Kidney epithelial cell (primary cell): Measurements from ENCODE around the gene MDM1. TPM values are rescaled to one million over a fixed set of nuclear protein-coding genes. Genes with fewer than 3 reads are reported as not detected.

ENCODE experiments used
- DNase-seq: peaks from one replicate; pipeline ENCODE4 v3.0.0-alpha.2; 2010; ENCODE audit warnings: low read depth
- H3K27me3 ChIP-seq: 2 replicates; pipeline ENCODE4 v1.6.0; 2011; ENCODE audit warnings: low read length; ENCODE audit not compliant: control insufficient read depth, insufficient read depth
- H3K36me3 ChIP-seq: 2 replicates; pipeline ENCODE4 v1.5.1; 2011; ENCODE audit warnings: low read length; ENCODE audit not compliant: control insufficient read depth, insufficient read depth
- H3K4me3 ChIP-seq: 2 replicates; pipeline ENCODE4 v1.5.1; 2011; ENCODE audit warnings: low read depth, mild to moderate bottlenecking, control low read depth, low read length
- CTCF ChIP-seq: IDR thresholded peaks from 2 replicates; pipeline ENCODE4 v1.5.1; 2011; ENCODE audit warnings: mild to moderate bottlenecking, moderate library complexity, low read length, control low read depth, inconsistent platforms; ENCODE audit not compliant: insufficient read depth, poor library complexity, severe bottlenecking
- total RNA-seq: library from RNA; depleted of rRNA; stranded (reverse); fragments of >200 nt; gene quantifications from 2 replicates; pipeline ENCODE4 v1.2.3, GENCODE V29; 2015

MDM1 gene
- total RNA-seq, 1 donor from 2014 or later: 7.4 TPM

GRCh38 chr12:68321140-68321539, 11.0 kb downstream of the MDM1 start:
- Histone ChIP-seq H3K36me3 (no peaks in the 10 kb centered on the region), H3K27me3 (no peaks in the 10 kb centered on the region), H3K4me3 (no peak overlapping the region)
- DNase-seq: no peak
- TF ChIP-seq CTCF: no peak

- DNase-seq: no peak
- Histone ChIP-seq H3K36me3 (no peaks in the 10 kb centered on the region), H3K4me3 (no peak overlapping the region), H3K27me3 (no peaks in the 10 kb centered on the region)
- no peak for TF ChIP-seq CTCF
Measured at GRCh38 chr12:68319988-68320623, 12.1 kb downstream of the MDM1 start.

- H3K36me3 ChIP-seq: no peaks in the 10 kb centered on the region
- peak; percentile 43 for TF ChIP-seq CTCF
- H3K27me3 ChIP-seq: no peaks in the 10 kb centered on the region
- no peak for DNase-seq
- no peak overlapping the region for H3K4me3 ChIP-seq
Measured at GRCh38 chr12:68317047-68317667, 15.0 kb downstream of the MDM1 start.

- no peak for TF ChIP-seq CTCF
- DNase-seq: no peak
- no peak overlapping the region for H3K4me3 ChIP-seq
- no peaks in the 10 kb centered on the region for H3K36me3 ChIP-seq
- no peaks in the 10 kb centered on the region for H3K27me3 ChIP-seq
Measured at GRCh38 chr12:68310370-68310769, 21.8 kb downstream of the MDM1 start.

GRCh38 chr12:68306564-68306963, 25.6 kb downstream of the MDM1 start:
- Histone ChIP-seq H3K27me3 (no peaks in the 10 kb centered on the region), H3K36me3 (no peaks in the 10 kb centered on the region), H3K4me3 (no peak overlapping the region)
- no peak for TF ChIP-seq CTCF
- DNase-seq: no peak

GRCh38 chr12:68305278-68305677, 26.9 kb downstream of the MDM1 start:
- no peak overlapping the region for H3K4me3 ChIP-seq
- no peaks in the 10 kb centered on the region for H3K27me3 ChIP-seq
- no peak for TF ChIP-seq CTCF
- no peaks in the 10 kb centered on the region for H3K36me3 ChIP-seq
- DNase-seq: no peak
